ENCODE data around the gene MGAT4B.

MGAT4B gene

GRCh38 chr5:179823937-179824744 is 17.5 kb upstream of the MGAT4B start:
- no peak overlapping the region for H3K4me3 Mint-ChIP-seq
- H3K27ac Mint-ChIP-seq = no peak overlapping the region
- H3K4me1 Mint-ChIP-seq = peaks cover 23% of the 10 kb centered on the region
- peaks cover 54% of the 10 kb centered on the region for H3K36me3 Mint-ChIP-seq (ENCODE audit: low read depth)
- peaks cover under 1% of the 10 kb centered on the region for H3K27me3 Mint-ChIP-seq (ENCODE audit: low read depth)
- no peaks in the 10 kb centered on the region for H3K9me3 Mint-ChIP-seq
- no peak for TF ChIP-seq CTCF (IDR thresholded peaks at IDR 0.05; ENCODE audit: unreplicated experiment in 3 of 3)

- H3K27me3 Mint-ChIP-seq (ENCODE audit: low read depth) = no peaks in the 10 kb centered on the region
- H3K4me3 Mint-ChIP-seq = peak overlapping the region; percentile 97 to 98 (median 98)
- H3K9me3 Mint-ChIP-seq = no peaks in the 10 kb centered on the region
- H3K36me3 Mint-ChIP-seq (ENCODE audit: low read depth) = peaks cover 37% of the 10 kb centered on the region
- H3K4me1 Mint-ChIP-seq = peaks cover 31% of the 10 kb centered on the region
- H3K27ac Mint-ChIP-seq = peak overlapping the region; percentile 92 to 98 (median 97)
- TF ChIP-seq CTCF (IDR thresholded peaks at IDR 0.05; ENCODE audit: unreplicated experiment in 3 of 3) = no peak
These were observed 15.9 kb upstream of the MGAT4B start for GRCh38 chr5:179822444-179822990.

- Mint-ChIP-seq H3K9me3 (no peaks in the 10 kb centered on the region), H3K4me3 (peak overlapping the region; percentile 97 to 98 (median 98)), H3K4me1 (peaks cover 31% of the 10 kb centered on the region)
These were observed 15.4 kb upstream of the MGAT4B start for GRCh38 chr5:179822059-179822432.

GRCh38 chr5:179821298-179822058 is 14.8 kb upstream of the MGAT4B start:
- Mint-ChIP-seq H3K27me3 (ENCODE audit: low read depth) (no peaks in the 10 kb centered on the region), H3K27ac (peak overlapping the region; percentile 92 to 98 (median 97)), H3K9me3 (no peaks in the 10 kb centered on the region), H3K4me3 (peak overlapping the region; percentile 97 to 98 (median 98)), H3K4me1 (peaks cover 31% of the 10 kb centered on the region), H3K36me3 (ENCODE audit: low read depth) (peaks cover 29% of the 10 kb centered on the region)
- no peak for TF ChIP-seq CTCF (IDR thresholded peaks at IDR 0.05; ENCODE audit: unreplicated experiment in 3 of 3)

More at GRCh38 chr5:179822059-179822432, 15.4 kb upstream of the MGAT4B start:
- no peaks in the 10 kb centered on the region for H3K27me3 Mint-ChIP-seq (ENCODE audit: low read depth)
- peaks cover 34% of the 10 kb centered on the region for H3K36me3 Mint-ChIP-seq (ENCODE audit: low read depth)
- peak overlapping the region; percentile 92 to 98 (median 97) for H3K27ac Mint-ChIP-seq
- no peak for TF ChIP-seq CTCF (IDR thresholded peaks at IDR 0.05; ENCODE audit: unreplicated experiment in 3 of 3)

- peak in 2 of 3 experiments; percentile 16 to 30 for TF ChIP-seq CTCF (IDR thresholded peaks at IDR 0.05; ENCODE audit: unreplicated experiment in 3 of 3)
- Mint-ChIP-seq H3K27ac (peak within 1 kb of the TSS; percentile 92 to 98 (median 97)), H3K36me3 (ENCODE audit: low read depth) (peaks cover 23% of the 10 kb centered on the region), H3K9me3 (no peaks in the 10 kb centered on the region), H3K4me3 (peak within 1 kb of the TSS; percentile 97 to 98 (median 98)), H3K4me1 (peaks cover 31% of the 10 kb centered on the region), H3K27me3 (ENCODE audit: low read depth) (no peaks in the 10 kb centered on the region)
These were observed 14.0 kb upstream of the MGAT4B start, which contains the start of gene SQSTM1 for GRCh38 chr5:179820483-179821297. Gene SQSTM1, plus strand, starts transcription at chr5:179820905. Its CDS starts 32 bp downstream, at chr5:179820937.
